Natural killer cell (primary cell): ENCODE measurements around the gene S100A6. TPM values are rescaled to one million over a fixed set of nuclear protein-coding genes. Genes with fewer than 3 reads are reported as not detected.
A peak's percentile ranks its signal among the peaks of the same experiment; 100 is the strongest.

ENCODE experiments used
- ATAC-seq, 3 donors: fragments of 150-1000 bp in 2 of 3; fragments of 200-7000 bp in 1 of 3; cut with Tn5 transposase; 1 replicate in 1 of 3; 2 replicates in 2 of 3; pipeline ENCODE4 v1.10.0; 2021; ENCODE audit warnings: mild to moderate bottlenecking in 2 of 3, moderate library complexity in 2 of 3
- DNase-seq, 2 donors: peaks; one replicate each; pipeline versions ENCODE4 v3.0.0 to v3.0.0-alpha.2; 2013 to 2021; ENCODE audit warnings: mixed read lengths in 1 of 2
- H3K27ac ChIP-seq: one replicate; pipeline ENCODE4 v1.5.1; 2013; ENCODE audit warnings: mild to moderate bottlenecking, low read length
- H3K27me3 ChIP-seq: one replicate; pipeline ENCODE4 v1.6.1; 2013; ENCODE audit warnings: low read length; ENCODE audit not compliant: control insufficient read depth, insufficient read depth
- H3K36me3 ChIP-seq: one replicate; pipeline ENCODE4 v1.6.1; 2013; ENCODE audit warnings: low read length; ENCODE audit not compliant: control insufficient read depth, insufficient read depth
- H3K4me1 ChIP-seq: one replicate; pipeline ENCODE4 v1.6.1; 2013; ENCODE audit warnings: low read length; ENCODE audit not compliant: control insufficient read depth, insufficient read depth
- H3K4me3 ChIP-seq: one replicate; pipeline ENCODE4 v1.5.1; 2013; ENCODE audit warnings: low read length
- H3K9me3 ChIP-seq: one replicate; pipeline ENCODE4 v1.6.1; 2013; ENCODE audit warnings: low read length; ENCODE audit not compliant: control insufficient read depth, insufficient read depth
- H3K27ac Mint-ChIP-seq, 2 donors: one replicate each; pipeline ENCODE4 v1.8.0; 2022; ENCODE audit warnings: mild to moderate bottlenecking in 2 of 2, mixed read lengths in 2 of 2, moderate library complexity in 1 of 2
- H3K27me3 Mint-ChIP-seq, 2 donors: one replicate each; pipeline ENCODE4 v1.8.0; 2022; ENCODE audit warnings: low read depth in 2 of 2, mixed read lengths in 2 of 2
- H3K36me3 Mint-ChIP-seq: one replicate; pipeline ENCODE4 v1.8.0; 2022; ENCODE audit warnings: mixed read lengths
- H3K4me1 Mint-ChIP-seq, 2 donors: one replicate each; pipeline ENCODE4 v1.8.0; 2022; ENCODE audit warnings: mixed read lengths in 2 of 2
- H3K4me3 Mint-ChIP-seq: one replicate; pipeline ENCODE4 v1.8.0; 2022; ENCODE audit warnings: mild to moderate bottlenecking, moderate library complexity, mixed read lengths
- H3K9me3 Mint-ChIP-seq, 2 donors: one replicate each; pipeline ENCODE4 v1.8.0; 2022; ENCODE audit warnings: mixed read lengths in 2 of 2
- WGBS: methylation state at CpG from one replicate; pipeline ENCODE4 v1.1.7; 2013; ENCODE audit warnings: missing lambda C conversion rate; ENCODE audit not compliant: insufficient coverage; 5-methylcytosine and 5-hydroxymethylcytosine counted together
- intact Hi-C: fragments of 100-400 bp; cut with micrococcal nuclease; formaldehyde crosslinking; loops from one replicate; pipeline ENCODE4 v1.14.2; 2022
- total RNA-seq, 4 donors: library from RNA; stranded (reverse); fragments of 120-200 nt in 1 of 4; gene quantifications; one replicate each; pipeline versions ENCODE4 v1.2.3 to v1.2.4, GENCODE V29; 2013 to 2022
- TF ChIP-seq, protein P1 (sequence below): fragments of 200-600 bp; IDR thresholded peaks from one replicate; pipeline ENCODE4 v1.8.0; 2022; ENCODE audit warnings: antibody characterized with exemption

The S100A6 gene
- total RNA-seq, 3 donors from 2014 or later (not counting 1 experiment from before 2014, with no cell fraction given), result 174 to 261 (median 245) TPM

DNA sequence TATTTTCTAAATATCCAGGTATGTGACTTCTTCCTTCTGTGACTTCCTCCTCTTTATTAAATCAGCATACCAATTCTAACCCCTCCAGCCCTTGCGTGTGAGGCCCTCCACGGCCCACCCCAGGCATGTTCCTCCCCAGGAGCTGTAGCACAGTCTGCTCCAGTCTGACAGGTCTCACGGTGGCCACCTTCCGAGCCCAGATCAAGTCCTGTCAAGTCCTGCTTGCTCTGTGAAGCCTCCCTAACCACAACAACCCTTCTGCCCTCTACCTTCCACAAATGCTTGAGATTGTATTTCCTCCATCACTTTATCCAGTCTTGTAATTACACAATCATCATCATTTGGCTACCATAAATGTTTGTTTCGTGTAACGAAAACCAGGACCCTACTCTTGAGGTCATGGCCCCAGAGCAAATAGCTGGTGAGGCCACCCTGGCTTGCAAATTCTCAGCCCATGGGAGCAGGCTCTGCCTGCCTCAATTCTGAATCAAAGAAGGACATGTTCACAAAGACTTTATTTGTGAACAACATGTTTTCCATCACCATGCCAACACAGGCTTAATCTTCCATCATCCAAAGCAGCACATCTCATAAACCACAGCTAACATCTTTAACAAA is 42.3 kb downstream of the S100A6 start:
- Mint-ChIP-seq H3K36me3 (no peaks in the 10 kb centered on the region), H3K9me3 (no peaks in the 10 kb centered on the region), H3K4me3 (no peak overlapping the region), H3K27me3 (peaks cover 17 to 20% of the 10 kb centered on the region in 2 donors), H3K27ac (no peak overlapping the region), H3K4me1 (peaks cover 0 to 4% of the 10 kb centered on the region in 2 donors)
- no peaks in the 10 kb centered on the region for H3K36me3 ChIP-seq
- WGBS, result 80% methylated on average over 6 of the region's 6 CpGs
- TF ChIP-seq, protein P1, sequence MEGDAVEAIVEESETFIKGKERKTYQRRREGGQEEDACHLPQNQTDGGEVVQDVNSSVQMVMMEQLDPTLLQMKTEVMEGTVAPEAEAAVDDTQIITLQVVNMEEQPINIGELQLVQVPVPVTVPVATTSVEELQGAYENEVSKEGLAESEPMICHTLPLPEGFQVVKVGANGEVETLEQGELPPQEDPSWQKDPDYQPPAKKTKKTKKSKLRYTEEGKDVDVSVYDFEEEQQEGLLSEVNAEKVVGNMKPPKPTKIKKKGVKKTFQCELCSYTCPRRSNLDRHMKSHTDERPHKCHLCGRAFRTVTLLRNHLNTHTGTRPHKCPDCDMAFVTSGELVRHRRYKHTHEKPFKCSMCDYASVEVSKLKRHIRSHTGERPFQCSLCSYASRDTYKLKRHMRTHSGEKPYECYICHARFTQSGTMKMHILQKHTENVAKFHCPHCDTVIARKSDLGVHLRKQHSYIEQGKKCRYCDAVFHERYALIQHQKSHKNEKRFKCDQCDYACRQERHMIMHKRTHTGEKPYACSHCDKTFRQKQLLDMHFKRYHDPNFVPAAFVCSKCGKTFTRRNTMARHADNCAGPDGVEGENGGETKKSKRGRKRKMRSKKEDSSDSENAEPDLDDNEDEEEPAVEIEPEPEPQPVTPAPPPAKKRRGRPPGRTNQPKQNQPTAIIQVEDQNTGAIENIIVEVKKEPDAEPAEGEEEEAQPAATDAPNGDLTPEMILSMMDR, result no peak
- peaks cover 5% of the 10 kb centered on the region for H3K4me1 ChIP-seq
- intact Hi-C loops, result no loop called here
- DNase-seq (no peak), ATAC-seq (no peak)
- H3K9me3 ChIP-seq, result no peaks in the 10 kb centered on the region
- H3K27ac ChIP-seq, result no peak overlapping the region
- H3K4me3 ChIP-seq, result no peak overlapping the region
- H3K27me3 ChIP-seq, result no peaks in the 10 kb centered on the region

DNA sequence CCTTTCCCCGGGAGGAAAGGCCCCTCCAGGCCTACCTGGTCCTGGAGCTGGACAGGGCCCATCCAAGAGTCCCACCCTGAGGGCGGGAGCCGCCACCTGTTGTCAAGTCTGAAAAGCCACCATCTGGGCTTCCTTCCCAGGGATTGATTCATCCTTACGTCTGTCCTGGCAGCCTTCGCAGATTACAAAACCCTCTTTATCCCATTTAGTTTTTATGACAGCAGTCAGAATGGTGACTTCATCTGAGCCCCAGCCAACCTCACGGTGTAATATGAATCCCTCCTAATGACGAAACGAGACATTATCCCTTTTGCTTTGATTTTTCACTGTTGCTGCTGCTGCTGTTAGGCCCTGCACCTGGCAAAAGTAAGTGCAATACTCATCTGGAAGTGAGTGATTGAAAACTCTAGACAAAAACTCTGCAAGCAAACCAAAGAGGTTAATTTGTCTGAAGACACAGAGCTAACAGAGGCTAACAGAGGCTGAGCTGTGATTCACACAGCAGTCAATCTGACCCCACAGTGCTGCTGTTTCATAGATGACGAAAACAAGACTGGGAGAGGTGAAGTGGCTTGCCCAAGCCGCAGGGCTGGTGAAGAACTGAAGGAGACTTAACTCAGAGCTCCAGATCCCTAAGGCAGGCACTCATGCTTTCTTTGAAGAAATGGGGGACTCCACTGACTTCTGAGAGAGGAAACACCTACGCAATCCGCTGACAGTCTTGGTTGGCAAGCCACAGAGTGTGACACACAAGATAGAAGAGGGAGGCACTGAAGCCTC is 45.3 kb downstream of the S100A6 start:
- Histone ChIP-seq H3K27me3 (no peaks in the 10 kb centered on the region), H3K36me3 (no peaks in the 10 kb centered on the region), H3K4me1 (peaks cover 5% of the 10 kb centered on the region), H3K27ac (no peak overlapping the region), H3K4me3 (no peak overlapping the region), H3K9me3 (no peaks in the 10 kb centered on the region)
- intact Hi-C loops, result no loop called here
- ATAC-seq (peak in 1 of 3 donors; percentile 55), DNase-seq (no peak)
- Mint-ChIP-seq H3K36me3 (no peaks in the 10 kb centered on the region), H3K9me3 (no peaks in the 10 kb centered on the region), H3K4me1 (peaks cover 0 to 4% of the 10 kb centered on the region in 2 donors), H3K27me3 (peaks cover 17 to 20% of the 10 kb centered on the region in 2 donors), H3K4me3 (no peak overlapping the region), H3K27ac (no peak overlapping the region)
- TF ChIP-seq, protein P1, result no peak
- 65% methylated on average over 12 of the region's 12 CpGs for WGBS

DNA sequence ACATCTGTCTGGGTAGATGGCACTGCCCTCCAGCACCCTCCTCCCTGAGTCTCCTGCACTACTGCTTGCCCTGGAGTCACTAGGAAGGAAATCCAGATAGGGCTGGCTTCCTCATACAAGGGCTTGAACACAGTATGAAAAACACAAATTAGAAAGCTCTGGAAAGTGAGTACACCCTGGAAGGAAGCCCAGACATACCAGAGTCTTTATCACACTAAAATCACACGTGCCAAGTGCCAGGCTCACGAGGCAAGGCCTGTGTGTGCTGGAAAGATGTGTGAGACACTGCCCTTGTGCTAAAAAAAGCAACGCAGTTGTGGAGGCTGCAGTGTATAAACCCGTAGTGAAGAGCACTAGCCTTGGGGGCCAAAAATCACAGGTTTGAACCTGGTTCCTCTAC is 47.1 kb downstream of the S100A6 start:
- no peak overlapping the region for H3K4me3 Mint-ChIP-seq
- H3K27ac Mint-ChIP-seq, result no peak overlapping the region
- no peaks in the 10 kb centered on the region for H3K9me3 ChIP-seq

More for the DNA sequence above, 47.1 kb downstream of the S100A6 start:
- no peak overlapping the region for H3K4me3 ChIP-seq
- Mint-ChIP-seq H3K27me3 (peaks cover 22 to 26% of the 10 kb centered on the region in 2 donors), H3K9me3 (no peaks in the 10 kb centered on the region), H3K4me1 (peaks cover 0 to 4% of the 10 kb centered on the region in 2 donors), H3K36me3 (no peaks in the 10 kb centered on the region)
- TF ChIP-seq, protein P1, result no peak
- intact Hi-C loops, result no loop called here
- no peaks in the 10 kb centered on the region for H3K27me3 ChIP-seq
- ATAC-seq (no peak), DNase-seq (no peak)
- 36% methylated on average over 4 of the region's 4 CpGs for WGBS
- H3K36me3 ChIP-seq, result no peaks in the 10 kb centered on the region
- no peaks in the 10 kb centered on the region for H3K4me1 ChIP-seq
- no peak overlapping the region for H3K27ac ChIP-seq
